Karpas-422 (cell line): ENCODE measurements around the gene PARP11. TPM values are rescaled to one million over a fixed set of nuclear protein-coding genes. Genes with fewer than 3 reads are reported as not detected.

Experiments
- DNase-seq: peaks from one replicate; pipeline ENCODE4 v3.0.0-alpha.2; 2015
- H2AFZ ChIP-seq: fragments of 200-600 bp; sonication (generic); 2 replicates; pipeline ENCODE4 v1.6.1; 2014; ENCODE audit warnings: antibody characterized with exemption, low read length, mixed read lengths
- H3K27ac ChIP-seq: fragments of 200-600 bp; sonication (generic); 2 replicates; pipeline ENCODE4 v1.5.1; 2014; ENCODE audit warnings: mild to moderate bottlenecking, low read length, moderate library complexity
- H3K27me3 ChIP-seq: fragments of 200-600 bp; sonication (generic); 2 replicates; pipeline ENCODE4 v1.6.1; 2014; ENCODE audit warnings: low read length, mixed read lengths
- H3K36me3 ChIP-seq: fragments of 200-600 bp; sonication (generic); 2 replicates; pipeline ENCODE4 v1.6.1; 2014; ENCODE audit warnings: low read length, mixed read lengths; ENCODE audit not compliant: insufficient read depth
- H3K4me1 ChIP-seq: fragments of 200-600 bp; sonication (generic); 2 replicates; pipeline ENCODE4 v1.6.1; 2014; ENCODE audit warnings: mild to moderate bottlenecking, low read length, mixed read lengths
- H3K4me2 ChIP-seq: fragments of 200-600 bp; sonication (generic); 2 replicates; pipeline ENCODE4 v1.6.1; 2014; ENCODE audit warnings: low read length, low read depth, mild to moderate bottlenecking; ENCODE audit not compliant: poor library complexity, severe bottlenecking
- H3K4me3 ChIP-seq: fragments of 200-600 bp; sonication (generic); 2 replicates; pipeline ENCODE4 v1.5.1; 2014; ENCODE audit warnings: mild to moderate bottlenecking, antibody characterized with exemption, low read length, mixed read lengths
- H3K79me2 ChIP-seq: fragments of 200-600 bp; sonication (generic); 2 replicates; pipeline ENCODE4 v1.6.1; 2014; ENCODE audit warnings: mild to moderate bottlenecking, low read length, mixed read lengths
- H3K9ac ChIP-seq: fragments of 200-600 bp; sonication (generic); 2 replicates; pipeline ENCODE4 v1.6.0; 2014; ENCODE audit warnings: low read length
- H3K9me2 ChIP-seq: fragments of 200-600 bp; sonication (generic), shearing (Covaris generic); replicated peaks from 2 replicates; pipeline ENCODE4 v1.6.0; 2014; ENCODE audit warnings: mild to moderate bottlenecking, low read length, moderate library complexity; ENCODE audit not compliant: insufficient read depth
- H3K9me3 ChIP-seq: fragments of 300-700, 200-600 bp; sonication (generic); 2 replicates; pipeline ENCODE4 v1.6.1; 2014; ENCODE audit warnings: low read length, mixed read lengths
- H4K20me1 ChIP-seq: fragments of 200-600 bp; sonication (generic); 2 replicates; pipeline ENCODE4 v1.6.1; 2014; ENCODE audit warnings: mild to moderate bottlenecking, antibody characterized with exemption, low read length, low read depth; ENCODE audit not compliant: insufficient read depth
- total RNA-seq: library from RNA; depleted of rRNA; stranded (reverse); fragments of >200 nt; shearing (Covaris generic); gene quantifications from 2 replicates; pipeline ENCODE4 v1.2.3, GENCODE V29; 2014; ENCODE audit warnings: low replicate concordance

The PARP11 gene
- total RNA-seq, 1 experiment from 2014 or later, result 10.2 TPM

DNA sequence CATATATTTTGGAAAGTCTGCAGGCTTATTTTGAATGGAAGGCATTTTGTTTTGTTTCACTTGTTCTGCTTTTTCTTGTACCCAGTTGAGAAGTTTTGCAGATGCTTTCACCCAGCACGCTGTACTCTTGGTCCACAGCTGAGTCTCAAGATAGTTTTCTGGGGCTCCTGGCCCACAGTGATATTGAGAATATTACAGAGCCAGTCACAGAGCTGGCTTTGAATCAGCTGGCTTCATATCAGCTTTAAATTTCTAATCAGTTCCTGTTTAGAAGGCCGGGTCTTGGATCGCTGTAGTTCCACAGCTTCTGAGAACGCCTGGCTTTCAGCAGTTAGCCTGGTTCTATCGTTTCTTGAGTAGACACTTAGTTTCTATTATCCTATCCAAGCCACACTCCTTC lies 32.5 kb upstream of the PARP11 start:
- Histone ChIP-seq H3K27ac (no peak overlapping the region), H4K20me1 (no peaks in the 10 kb centered on the region), H3K27me3 (no peaks in the 10 kb centered on the region), H3K4me1 (no peaks in the 10 kb centered on the region), H3K36me3 (no peaks in the 10 kb centered on the region), H3K4me3 (no peak overlapping the region), H3K79me2 (no peaks in the 10 kb centered on the region), H3K4me2 (no peak overlapping the region), H3K9me3 (no peaks in the 10 kb centered on the region), H3K9me2 (no peaks in the 10 kb centered on the region), H3K9ac (no peak overlapping the region), H2AFZ (no peak overlapping the region)
- DNase-seq, result no peak

DNA sequence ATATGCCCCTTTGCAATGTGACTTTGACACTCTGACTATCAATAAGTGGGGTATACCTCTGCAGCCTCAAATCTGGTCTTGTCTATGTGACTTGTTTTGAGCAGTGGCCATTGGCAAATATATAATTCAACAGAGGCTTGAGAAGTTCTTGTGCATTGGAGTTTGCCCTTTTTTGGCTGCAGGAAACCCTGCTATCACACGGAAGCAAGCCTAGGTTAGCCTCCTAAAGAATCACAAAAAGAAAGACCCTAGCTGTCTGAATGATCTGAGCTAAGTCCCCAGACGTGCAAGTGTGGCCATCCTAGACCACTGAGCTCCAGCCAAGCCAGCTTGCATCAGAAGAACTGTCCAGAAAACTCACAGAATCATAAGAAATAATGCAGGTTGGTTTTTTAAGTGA lies 31.8 kb upstream of the PARP11 start:
- no peak overlapping the region for H2AFZ ChIP-seq

GRCh38 chr12:3902921-3903320 lies 29.7 kb upstream of the PARP11 start:
- no peaks in the 10 kb centered on the region for H3K9me2 ChIP-seq
- H3K4me1 ChIP-seq, result no peaks in the 10 kb centered on the region

More for the DNA sequence above, 31.8 kb upstream of the PARP11 start:
- Histone ChIP-seq H3K9ac (no peak overlapping the region), H3K36me3 (no peaks in the 10 kb centered on the region), H3K9me2 (no peaks in the 10 kb centered on the region), H3K4me2 (no peak overlapping the region), H3K9me3 (no peaks in the 10 kb centered on the region), H3K4me3 (no peak overlapping the region), H3K27me3 (no peaks in the 10 kb centered on the region), H3K4me1 (no peaks in the 10 kb centered on the region), H3K79me2 (no peaks in the 10 kb centered on the region), H3K27ac (no peak overlapping the region), H4K20me1 (no peaks in the 10 kb centered on the region)
- no peak for DNase-seq

GRCh38 chr12:3901116-3901515 lies 27.9 kb upstream of the PARP11 start:
- no peaks in the 10 kb centered on the region for H4K20me1 ChIP-seq
- H3K4me1 ChIP-seq, result no peaks in the 10 kb centered on the region
- no peaks in the 10 kb centered on the region for H3K9me3 ChIP-seq

More at GRCh38 chr12:3902921-3903320, 29.7 kb upstream of the PARP11 start:
- H3K36me3 ChIP-seq, result no peaks in the 10 kb centered on the region
- H3K27ac ChIP-seq, result no peak overlapping the region
- DNase-seq, result no peak
- H3K9ac ChIP-seq, result no peak overlapping the region
- no peaks in the 10 kb centered on the region for H3K27me3 ChIP-seq
- no peak overlapping the region for H2AFZ ChIP-seq
- no peaks in the 10 kb centered on the region for H3K9me3 ChIP-seq
- H3K4me3 ChIP-seq, result no peak overlapping the region
- no peaks in the 10 kb centered on the region for H4K20me1 ChIP-seq
- no peaks in the 10 kb centered on the region for H3K79me2 ChIP-seq
- H3K4me2 ChIP-seq, result no peak overlapping the region

GRCh38 chr12:3898756-3899155 lies 25.6 kb upstream of the PARP11 start:
- no peaks in the 10 kb centered on the region for H3K27me3 ChIP-seq
- H3K4me2 ChIP-seq, result no peak overlapping the region
- H3K36me3 ChIP-seq, result no peaks in the 10 kb centered on the region
- H3K27ac ChIP-seq, result no peak overlapping the region
- no peaks in the 10 kb centered on the region for H3K4me1 ChIP-seq
- no peaks in the 10 kb centered on the region for H3K9me3 ChIP-seq
- no peaks in the 10 kb centered on the region for H4K20me1 ChIP-seq
- H2AFZ ChIP-seq, result no peak overlapping the region
- H3K79me2 ChIP-seq, result no peaks in the 10 kb centered on the region
- H3K9ac ChIP-seq, result no peak overlapping the region
- H3K9me2 ChIP-seq, result no peaks in the 10 kb centered on the region
- no peak overlapping the region for H3K4me3 ChIP-seq
- DNase-seq, result no peak

More at GRCh38 chr12:3901116-3901515, 27.9 kb upstream of the PARP11 start:
- H3K36me3 ChIP-seq, result no peaks in the 10 kb centered on the region
- H3K27me3 ChIP-seq, result no peaks in the 10 kb centered on the region
- H3K9ac ChIP-seq, result no peak overlapping the region
- no peak overlapping the region for H3K4me3 ChIP-seq
- no peaks in the 10 kb centered on the region for H3K9me2 ChIP-seq
- H3K27ac ChIP-seq, result no peak overlapping the region
- no peak overlapping the region for H2AFZ ChIP-seq
- no peak overlapping the region for H3K4me2 ChIP-seq
- no peaks in the 10 kb centered on the region for H3K79me2 ChIP-seq
- DNase-seq, result no peak

DNA sequence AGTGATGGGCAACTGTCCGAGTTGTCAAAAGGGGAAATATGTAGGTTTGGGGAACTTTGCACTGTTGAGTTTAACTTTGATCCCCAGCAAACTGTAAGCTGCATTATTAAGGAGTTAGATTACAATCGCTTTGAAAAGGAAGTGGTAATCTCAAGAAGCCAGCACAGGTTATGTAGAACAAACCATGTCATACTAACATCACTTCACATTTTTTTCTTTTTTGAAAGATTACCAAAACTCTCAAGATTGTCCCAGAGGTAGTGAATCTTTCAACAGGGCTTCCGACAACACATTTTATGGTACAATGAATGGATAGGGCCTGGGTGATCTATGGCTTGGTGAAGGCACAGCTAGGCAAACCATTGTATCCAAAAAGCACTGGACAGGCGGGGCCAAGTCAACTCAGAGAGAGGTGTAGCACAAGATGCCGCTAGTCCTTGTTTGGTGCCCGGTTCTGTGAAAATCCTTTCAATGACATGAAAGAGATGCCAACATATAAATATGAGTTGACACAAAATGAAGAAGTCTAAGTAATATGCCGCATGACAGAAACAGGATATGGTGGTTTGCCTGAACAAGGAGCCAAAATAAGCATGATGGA lies 24.3 kb upstream of the PARP11 start:
- Histone ChIP-seq H3K4me1 (no peaks in the 10 kb centered on the region), H3K9me2 (no peaks in the 10 kb centered on the region), H3K4me3 (no peak overlapping the region), H3K27ac (no peak overlapping the region), H3K4me2 (no peak overlapping the region), H3K36me3 (no peaks in the 10 kb centered on the region), H3K9me3 (no peaks in the 10 kb centered on the region), H2AFZ (no peak overlapping the region), H3K9ac (no peak overlapping the region), H3K79me2 (no peaks in the 10 kb centered on the region), H3K27me3 (no peaks in the 10 kb centered on the region), H4K20me1 (no peaks in the 10 kb centered on the region)
- DNase-seq, result no peak

DNA sequence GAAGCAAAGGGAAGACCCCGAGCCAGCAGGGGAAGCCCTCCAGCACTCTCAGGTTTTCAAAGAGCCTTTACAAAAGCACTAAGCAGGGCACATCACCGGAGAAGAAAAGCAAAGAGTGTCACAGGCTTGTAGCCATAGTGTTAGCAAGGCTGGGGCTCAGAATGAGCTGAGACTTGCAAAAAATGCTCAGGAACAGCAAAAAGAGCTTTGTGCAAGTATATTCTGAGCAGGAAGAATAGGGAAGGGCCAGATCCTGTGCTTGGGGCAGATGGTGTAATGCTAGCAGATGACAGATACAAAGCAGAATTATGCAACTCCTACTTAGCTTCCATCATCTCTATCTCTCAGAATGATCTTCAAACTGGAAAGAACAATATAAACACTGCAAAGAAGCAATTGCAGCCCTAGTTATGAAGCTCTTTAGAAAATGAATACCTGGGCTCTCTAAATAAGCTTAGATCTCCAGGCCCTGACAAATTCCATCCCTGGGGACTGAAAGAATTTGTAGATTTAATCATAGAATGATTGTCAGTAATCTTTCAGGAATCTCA lies 23.7 kb upstream of the PARP11 start:
- H3K79me2 ChIP-seq, result no peaks in the 10 kb centered on the region
- H3K27me3 ChIP-seq, result no peaks in the 10 kb centered on the region
- H3K9ac ChIP-seq, result no peak overlapping the region
- no peak overlapping the region for H3K4me3 ChIP-seq
- no peak for DNase-seq
- H2AFZ ChIP-seq, result no peak overlapping the region
- no peaks in the 10 kb centered on the region for H3K9me3 ChIP-seq
- H4K20me1 ChIP-seq, result no peaks in the 10 kb centered on the region
- H3K36me3 ChIP-seq, result no peaks in the 10 kb centered on the region
- no peaks in the 10 kb centered on the region for H3K4me1 ChIP-seq
- no peak overlapping the region for H3K27ac ChIP-seq
- H3K4me2 ChIP-seq, result no peak overlapping the region
- no peaks in the 10 kb centered on the region for H3K9me2 ChIP-seq

DNA sequence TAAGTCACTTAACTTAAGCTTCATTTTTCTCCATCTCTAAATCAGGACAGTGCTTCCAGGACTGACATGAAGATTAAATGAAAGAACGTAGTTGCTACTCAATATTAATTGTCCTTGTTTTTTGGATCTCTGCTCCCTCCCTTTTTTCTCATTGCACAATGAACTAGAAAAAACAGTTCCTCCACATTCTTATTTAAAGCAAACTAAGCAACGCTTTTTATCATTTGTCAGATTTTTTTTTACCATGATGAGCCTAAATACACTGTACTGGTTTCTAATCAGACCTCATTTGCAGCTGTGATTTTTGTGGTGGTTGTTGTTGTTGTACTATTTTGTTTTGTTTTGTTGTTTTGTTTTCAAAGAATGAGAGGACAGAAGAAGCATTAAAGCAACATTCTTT lies 23.2 kb upstream of the PARP11 start:
- Histone ChIP-seq H3K36me3 (no peaks in the 10 kb centered on the region), H3K79me2 (no peaks in the 10 kb centered on the region), H3K4me3 (no peak overlapping the region), H3K9me3 (no peaks in the 10 kb centered on the region), H3K27ac (no peak overlapping the region), H3K27me3 (no peaks in the 10 kb centered on the region), H2AFZ (no peak overlapping the region), H3K4me1 (no peaks in the 10 kb centered on the region), H3K4me2 (no peak overlapping the region), H3K9ac (no peak overlapping the region), H3K9me2 (no peaks in the 10 kb centered on the region), H4K20me1 (no peaks in the 10 kb centered on the region)
- no peak for DNase-seq
